ENCODE measurements around the gene TRIM47. TPM values are rescaled to one million over a fixed set of nuclear protein-coding genes. Genes with fewer than 3 reads are reported as not detected.
A peak's percentile ranks its signal among the peaks of the same experiment; 100 is the strongest.

The TRIM47 gene
- total RNA-seq, 1 experiment from 2014 or later, result 22.7 TPM

DNA sequence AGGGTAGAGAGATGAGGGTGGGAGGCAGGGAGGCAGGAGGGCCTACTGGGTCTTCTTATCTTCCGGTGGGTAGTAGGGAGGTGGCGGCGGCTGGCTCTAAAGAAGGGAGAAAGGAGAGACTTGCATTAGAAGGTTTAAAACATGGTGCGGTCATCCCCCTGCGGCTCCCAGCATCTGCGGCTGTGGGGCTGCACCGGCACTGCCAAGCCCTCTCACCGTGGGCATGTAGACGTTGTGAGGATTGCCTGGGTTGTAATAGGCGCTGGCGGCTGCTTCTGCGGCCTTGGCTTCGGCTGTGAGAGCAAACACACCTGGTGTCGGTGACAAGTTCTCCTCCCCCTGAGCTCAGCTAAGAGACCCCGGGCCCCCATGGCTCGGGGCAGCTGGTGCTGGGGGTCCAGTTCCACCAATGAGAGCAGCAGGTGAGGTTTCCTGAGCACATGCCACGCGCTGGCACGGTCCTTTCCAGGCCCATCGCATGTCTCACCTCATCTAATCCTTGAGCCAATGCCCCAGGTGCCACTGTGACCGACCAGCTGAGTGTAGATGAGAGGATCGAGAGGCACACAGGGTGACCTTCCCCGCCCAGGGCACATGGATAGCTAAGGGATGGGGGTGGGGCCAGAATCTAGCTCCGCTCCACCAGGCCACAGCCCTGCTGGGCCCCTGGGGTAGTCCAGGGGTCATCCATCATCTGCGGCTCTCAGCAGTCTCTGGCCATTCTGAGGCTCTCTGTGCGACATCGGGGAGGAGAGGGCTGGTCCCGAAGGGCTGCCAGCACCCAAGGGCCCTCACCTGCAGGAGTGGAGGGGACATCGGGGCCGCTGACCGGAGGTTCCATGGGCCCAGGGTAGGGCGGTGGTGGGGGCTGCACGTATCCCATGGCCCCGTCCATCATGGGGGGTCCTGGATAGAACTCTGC is 31.4 kb downstream of the TRIM47 start:
- DNase-seq (ENCODE audit: low read depth), result no peak

DNA sequence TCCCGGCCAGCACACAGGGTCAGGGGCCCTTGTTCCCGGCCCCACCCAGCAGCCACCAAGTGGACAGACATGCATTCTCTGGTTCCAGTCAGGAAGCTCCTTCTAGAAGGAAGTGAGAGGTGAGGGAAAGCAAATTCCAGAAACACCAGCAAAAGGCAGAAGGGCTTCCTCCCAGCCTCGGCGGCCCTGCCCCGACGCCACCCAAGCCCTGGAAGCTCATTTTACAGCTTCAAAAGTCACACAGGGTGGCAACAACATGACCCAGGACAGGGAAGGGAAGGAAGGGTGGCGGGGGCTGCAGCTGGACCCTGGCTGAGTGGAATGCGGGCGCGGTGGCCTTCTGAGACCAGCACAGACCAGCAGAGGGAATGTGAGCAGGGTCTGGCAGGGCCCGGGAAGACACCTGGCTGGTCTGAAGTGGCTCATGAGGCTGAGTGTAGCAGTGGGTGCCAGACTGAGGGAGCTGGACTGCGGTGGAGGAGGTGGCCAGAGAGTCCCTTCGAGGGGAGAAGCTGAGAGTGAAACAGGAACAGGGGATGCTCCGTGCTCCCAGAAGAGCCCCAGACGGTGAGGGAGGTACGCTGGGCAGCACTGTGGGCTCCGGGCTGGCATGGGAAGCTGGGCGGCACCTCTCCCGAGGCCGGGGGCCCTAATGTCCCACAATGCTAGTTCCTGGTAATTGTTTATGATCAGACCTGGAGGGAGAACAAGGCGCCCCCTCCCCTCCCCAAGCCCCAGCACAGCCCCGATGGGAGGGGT is 32.3 kb downstream of the TRIM47 start:
- no peak for DNase-seq (ENCODE audit: low read depth)

DNA sequence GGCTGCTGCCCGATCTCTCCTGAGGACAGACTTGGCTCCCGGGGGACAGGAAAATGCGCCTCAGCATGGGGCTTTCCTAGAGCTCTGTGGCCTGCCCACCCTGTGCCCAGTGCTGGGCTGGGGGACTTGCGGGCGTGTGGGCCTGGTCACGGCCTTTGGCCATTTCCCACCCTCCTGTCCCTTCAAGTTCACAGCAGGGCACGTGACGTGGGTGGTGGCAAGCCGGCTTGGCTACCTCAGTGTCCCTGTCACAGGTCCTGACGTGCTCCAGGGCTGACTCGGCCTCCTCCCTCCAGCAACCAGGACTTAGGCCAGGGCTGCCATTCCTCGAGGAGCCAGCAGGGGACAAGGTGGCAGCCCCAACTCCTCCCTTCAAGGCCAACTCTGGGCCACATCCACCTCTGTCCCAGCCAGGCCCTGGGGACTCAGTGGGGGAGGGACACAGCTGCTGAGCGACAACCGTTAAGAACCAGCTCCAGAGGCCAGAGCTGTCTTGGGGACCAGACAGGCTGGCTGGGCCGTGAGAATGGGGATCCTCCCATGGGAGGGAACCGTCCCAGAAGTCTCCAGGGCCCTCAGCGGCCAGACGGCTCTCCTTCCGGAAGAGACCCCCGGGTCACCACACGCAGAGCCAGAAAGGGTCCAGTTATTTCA is 33.2 kb downstream of the TRIM47 start:
- peak; percentile 65 for DNase-seq (ENCODE audit: low read depth)

DNA sequence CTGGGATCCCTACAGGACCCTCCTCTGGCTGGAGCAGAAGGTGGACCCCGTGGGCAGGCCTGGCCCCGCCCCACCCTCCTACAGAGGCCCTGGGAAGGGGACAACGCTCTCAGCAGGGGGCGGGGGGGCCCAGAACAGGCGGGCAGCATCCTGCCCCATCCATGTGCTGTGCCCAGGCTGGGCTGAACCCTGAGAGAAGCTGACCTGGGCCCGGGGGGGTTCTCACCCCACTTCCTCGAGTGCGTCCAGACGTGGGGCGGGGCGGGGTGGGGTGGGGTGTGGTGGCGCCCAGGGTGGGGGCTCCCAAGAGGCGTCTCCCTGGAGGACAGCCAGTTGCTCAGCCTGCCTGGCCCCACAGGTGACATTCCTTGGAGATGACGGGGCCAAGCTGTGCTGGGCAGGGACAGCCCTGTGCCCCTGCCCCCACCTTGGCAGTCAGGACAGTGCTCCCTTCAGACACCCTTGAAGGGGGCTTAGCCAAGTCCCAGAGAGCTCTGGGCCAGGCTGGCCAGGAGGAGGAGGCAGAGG is 33.8 kb downstream of the TRIM47 start:
- no peak for DNase-seq (ENCODE audit: low read depth)

DNA sequence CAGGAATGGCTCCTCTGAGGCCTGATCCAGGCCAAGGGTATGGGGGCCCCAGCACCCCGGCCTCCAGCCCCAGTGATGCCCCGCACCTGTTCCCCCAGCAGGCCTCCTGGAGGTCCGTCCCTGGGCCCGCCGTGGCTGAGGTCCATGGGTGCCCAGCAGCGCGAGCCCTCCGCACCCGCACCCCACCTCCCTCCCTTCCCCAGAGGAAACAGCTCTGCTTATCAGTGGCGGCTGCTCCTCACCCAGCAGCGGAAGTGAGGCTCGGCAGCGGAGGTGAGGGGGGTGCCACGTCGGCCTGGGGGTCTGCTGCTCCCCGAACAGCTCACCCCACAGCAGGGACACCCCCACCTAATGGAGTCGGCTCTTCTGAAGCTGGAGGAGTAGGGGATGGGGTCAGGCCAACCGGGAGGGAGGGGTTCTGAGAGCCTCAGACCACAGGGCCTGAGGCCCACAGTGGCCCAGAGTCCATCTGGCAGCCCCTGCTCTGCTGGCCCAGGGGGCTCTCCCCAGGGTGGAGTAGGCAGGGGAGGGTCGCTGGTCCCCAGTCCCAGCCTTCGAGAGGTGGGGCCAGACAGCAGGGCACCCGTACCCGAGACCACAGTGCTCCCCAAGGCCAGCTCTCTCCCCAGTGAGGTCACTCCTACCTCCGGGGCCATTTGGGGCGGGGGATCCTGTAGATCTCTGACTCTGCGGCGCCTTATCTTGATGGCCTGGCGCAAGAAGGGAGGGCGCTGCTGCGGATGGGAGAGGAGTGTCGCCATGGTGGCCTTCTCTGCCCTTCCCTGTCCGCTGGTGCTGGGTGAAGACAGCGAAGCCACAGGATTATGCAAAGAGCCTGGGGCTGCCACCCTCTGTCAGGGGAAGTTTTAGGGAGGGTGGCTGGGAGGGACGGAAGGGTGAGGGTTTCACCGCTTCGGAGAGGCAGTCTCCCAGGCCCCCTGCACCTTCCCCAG is 34.5 kb downstream of the TRIM47 start, which contains the start of gene UNC13D:
Gene UNC13D (minus strand): TSS at position 828 of the 953 bp plus-strand sequence. CDS start 67 bp downstream, at position 761.
- no peak for DNase-seq (ENCODE audit: low read depth)

DNA sequence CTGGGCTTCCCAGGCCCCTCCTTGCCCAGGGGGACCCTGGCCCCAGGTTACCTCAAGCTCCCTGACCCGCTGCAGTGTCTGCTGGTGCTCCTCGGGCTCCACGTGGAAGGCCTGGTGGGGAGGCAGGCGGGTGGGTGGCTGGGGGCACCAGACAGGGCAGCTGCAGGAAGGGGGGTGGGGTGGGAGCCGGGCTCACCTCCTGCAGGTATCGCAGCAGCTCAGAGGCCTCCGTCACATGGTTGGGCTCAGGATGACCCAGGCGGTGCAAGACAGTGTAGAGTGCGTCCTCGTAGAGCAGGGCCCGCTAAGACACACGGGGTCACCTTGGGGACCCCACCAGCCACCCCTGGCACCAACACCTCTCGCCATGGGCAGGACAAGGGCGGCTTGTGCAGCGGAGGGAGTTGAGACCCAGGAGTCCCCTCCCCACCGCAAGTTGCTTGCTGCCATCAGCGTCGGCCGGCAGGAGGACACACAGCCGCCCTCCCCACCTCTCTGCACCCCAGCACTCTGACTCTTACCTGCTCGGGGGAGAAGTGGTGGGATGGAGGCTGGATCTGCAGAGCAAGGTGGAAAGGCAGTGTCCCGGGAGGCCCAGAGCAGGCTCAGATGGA is 35.3 kb downstream of the TRIM47 start:
- no peak for DNase-seq (ENCODE audit: low read depth)

DNA sequence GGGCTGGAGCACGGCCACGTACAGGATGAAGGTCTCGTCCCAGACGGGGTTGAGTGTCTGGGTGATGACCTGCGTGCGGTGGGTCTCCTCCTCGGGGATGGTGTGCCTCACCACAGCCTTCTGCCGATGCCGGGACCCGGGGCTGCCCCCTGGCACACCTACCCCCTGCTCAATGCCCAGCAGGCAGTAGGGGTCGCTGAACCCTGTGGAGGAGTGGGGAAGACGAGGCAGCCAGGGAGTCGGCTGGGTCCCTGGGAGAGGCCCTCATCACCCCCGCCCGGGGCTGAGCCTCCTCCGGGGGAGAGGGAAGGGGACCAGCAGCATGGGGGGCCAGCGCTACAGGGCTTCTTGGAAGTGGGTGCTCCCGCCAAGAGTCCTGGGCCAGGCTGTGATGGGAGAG is 36.0 kb downstream of the TRIM47 start:
- no peak for DNase-seq (ENCODE audit: low read depth)

DNA sequence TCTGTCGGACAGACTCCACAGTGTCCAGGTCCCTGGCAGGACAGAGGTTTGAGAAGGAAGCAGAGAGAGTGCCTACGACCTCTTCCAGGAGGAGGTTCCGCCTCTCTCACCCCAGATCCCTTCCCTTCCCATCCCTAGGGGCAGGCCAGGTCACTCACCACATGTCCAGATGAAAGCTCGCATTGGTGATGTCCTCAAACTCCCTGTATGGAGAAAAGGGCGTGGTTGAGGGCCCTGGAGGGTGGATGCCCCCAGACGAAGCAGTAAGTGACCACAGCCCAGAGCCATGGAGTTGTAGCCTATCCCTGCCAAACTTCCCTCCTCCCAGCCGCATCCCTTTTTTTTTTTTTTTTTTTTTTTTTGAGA is 37.6 kb downstream of the TRIM47 start:
- DNase-seq (ENCODE audit: low read depth), result no peak

DNA sequence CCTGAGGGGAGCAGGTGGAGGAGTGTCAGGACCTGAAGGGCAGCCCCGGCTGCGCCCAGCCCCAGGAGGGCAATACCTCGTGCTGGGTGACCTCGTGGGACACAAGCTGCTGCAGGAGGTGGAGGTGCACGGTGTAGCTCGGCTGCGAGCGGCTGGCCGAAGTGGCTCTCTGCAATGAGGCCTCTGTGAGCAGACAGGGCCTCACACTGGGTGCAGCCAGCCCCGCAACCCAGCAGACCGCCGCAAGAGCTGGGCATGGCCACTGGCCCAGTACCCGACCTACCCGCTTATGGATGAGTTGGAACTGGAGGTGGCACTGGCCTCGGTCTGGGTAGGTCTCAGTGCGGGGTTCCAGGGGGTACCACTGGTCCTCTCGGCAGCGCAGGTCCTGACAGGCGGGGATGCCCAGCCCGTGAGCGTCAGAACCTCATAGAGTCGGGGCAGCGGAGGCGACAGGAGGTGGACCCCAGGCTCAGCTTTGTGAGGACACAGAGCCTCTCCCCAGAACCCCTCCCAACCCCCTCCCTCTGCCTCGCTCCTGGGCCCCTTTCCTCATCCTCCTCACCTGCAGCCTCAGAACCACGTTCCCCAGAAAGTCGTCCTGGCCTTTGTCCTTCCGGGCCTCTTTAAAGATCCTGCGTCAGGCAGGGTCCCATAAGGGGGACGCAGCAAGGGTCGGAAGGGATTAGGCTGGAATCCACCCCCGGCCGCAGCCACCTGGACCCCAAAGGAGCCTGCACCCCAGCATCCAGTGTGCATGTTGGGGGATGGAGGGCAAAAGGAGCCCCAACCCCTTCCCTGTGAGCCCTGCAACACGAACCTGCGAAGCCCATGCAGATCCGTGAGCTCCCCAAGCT is 38.2 kb downstream of the TRIM47 start:
- no peak for DNase-seq (ENCODE audit: low read depth)

DNA sequence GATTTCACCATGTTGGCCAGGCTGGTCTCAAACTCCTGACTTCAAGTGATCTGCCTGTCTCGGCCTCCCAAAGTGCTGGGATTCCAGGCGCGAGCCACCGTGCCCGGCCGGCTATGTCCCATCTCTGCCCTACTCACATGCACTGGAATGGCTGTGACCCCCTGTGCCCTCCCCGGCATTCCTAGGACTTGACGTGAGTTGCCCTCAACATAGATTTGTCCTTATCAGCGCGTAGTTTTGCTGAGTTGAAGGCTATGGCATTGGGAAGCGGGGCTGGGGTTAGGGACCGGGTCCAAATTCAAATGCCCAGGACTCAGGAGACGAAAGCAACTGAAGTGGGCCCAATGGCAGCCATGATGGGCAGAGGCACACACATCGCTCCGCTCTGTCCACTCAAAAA is 40.0 kb downstream of the TRIM47 start:
- DNase-seq (ENCODE audit: low read depth), result no peak

DNA sequence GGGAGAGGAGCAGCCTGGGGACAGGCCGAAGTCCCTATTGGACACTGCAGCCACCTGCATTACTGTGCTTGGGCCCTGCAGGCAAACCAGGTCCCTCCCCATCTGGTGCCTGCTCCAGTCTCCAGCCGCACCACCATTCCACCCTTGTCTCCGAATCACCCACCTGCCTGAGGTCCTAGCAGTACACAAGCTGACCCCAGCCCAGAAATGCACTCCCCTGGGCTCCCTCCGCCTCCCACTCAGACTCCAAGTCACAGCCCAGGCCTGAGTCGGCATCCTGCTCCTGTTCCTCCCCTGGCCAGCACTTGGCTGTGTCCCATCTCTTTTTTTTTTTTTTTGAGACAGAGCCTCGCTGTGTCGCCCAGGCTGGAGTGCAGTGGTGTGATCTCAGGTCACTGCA is 40.5 kb downstream of the TRIM47 start:
- no peak for DNase-seq (ENCODE audit: low read depth)

DNA sequence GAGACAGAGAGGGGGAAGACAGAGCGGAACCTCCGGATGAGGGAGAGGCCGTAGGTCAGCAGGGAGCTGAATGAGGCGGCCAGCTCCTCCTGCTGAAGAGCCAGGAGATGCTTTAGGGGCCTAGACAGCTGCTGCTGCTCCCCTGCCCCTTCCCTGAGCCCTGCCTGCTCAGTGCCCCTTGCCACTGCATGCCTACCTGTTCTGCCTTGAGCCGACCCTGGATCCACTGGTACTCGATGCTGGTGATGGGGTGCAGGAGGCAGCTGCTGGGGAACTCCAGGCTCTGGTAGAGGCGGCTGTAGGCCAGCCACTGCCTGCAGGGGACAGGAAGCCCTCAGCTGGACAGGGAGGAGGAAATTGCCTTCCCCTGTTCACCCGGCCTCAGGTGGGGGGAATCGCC is 41.8 kb downstream of the TRIM47 start:
- DNase-seq (ENCODE audit: low read depth), result no peak

DNA sequence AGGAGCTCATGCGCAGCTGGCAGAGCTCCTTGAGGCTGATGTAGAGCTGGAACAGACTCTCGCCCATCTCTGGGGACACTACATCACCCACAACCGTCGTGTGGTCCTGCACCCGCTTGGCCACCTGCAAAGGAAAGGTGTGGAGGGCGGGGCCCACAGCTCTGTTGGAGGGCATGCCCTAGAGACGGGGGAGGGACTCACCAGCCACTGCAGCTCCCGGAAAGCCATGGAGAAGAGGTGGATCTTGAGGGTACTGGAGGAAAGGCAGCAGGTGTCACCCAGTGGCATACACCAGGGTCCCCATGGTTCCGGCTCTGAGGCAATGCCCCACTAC is 42.8 kb downstream of the TRIM47 start:
- DNase-seq (ENCODE audit: low read depth), result no peak

DNA sequence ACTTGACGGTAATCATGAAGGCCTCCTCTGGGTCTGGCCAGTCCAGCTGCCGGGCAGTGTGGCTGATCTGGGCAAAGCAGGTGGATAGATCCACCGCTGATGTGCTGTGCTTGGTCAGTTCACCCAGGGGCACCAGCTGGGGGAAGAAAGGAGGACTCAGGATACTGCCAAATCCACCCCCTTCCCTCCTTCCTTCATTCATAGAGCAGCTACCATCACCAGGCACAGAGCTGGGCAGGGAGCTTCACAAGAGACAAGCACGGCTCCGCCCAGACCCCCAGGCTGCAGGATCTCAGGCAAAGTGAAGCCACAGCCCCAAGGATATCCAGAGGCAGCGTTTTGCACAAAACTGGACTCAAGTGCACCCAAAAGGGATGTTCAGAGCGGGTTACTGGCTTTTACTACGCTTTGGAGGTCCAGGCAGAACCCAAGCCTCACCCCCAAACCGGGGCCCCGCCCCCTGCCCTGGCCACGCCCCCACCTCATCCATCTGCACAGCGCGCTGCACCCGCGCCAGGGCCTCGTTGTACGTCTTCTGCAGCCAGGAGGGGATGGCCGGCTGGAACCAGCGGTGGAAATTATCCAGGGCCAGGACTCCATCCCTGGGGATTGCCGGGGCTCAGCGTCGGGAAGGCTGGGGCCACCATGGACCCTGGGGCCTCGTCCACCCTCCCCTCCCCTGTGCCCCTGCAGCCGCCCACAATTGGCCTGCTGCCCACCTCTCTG is 43.3 kb downstream of the TRIM47 start:
- no peak for DNase-seq (ENCODE audit: low read depth)

DNA sequence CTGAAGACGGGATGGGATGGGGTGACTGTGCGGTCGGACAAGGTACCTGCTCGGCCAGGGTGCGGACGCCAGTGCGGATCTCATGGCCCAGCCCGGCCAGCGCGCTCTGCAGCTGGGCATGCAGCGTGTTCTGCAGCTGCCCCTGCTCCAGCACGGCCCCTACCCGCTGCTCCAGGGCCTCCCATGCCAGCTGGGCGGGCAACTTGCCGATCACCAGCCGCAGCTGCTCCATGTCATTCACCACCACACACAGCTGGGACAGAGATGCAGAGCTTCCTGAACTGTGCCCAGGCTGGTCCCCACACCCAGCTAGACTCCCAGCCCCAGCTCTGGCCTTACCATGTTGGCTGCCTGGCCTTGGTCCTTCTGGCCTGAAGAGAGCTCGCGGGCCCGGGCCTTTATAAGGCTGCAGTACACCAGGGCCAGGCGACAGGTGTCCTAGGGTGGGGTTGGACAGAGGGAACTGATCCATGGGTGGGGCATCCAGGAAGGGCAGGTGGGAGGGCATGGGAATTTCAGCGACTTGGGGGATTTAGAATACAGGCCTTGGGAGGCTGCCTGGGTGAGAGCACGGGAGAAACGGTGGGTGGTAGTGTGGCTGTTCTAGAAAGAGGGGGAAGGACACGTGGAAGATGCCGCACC is 44.0 kb downstream of the TRIM47 start:
- DNase-seq (ENCODE audit: low read depth), result no peak

DNA sequence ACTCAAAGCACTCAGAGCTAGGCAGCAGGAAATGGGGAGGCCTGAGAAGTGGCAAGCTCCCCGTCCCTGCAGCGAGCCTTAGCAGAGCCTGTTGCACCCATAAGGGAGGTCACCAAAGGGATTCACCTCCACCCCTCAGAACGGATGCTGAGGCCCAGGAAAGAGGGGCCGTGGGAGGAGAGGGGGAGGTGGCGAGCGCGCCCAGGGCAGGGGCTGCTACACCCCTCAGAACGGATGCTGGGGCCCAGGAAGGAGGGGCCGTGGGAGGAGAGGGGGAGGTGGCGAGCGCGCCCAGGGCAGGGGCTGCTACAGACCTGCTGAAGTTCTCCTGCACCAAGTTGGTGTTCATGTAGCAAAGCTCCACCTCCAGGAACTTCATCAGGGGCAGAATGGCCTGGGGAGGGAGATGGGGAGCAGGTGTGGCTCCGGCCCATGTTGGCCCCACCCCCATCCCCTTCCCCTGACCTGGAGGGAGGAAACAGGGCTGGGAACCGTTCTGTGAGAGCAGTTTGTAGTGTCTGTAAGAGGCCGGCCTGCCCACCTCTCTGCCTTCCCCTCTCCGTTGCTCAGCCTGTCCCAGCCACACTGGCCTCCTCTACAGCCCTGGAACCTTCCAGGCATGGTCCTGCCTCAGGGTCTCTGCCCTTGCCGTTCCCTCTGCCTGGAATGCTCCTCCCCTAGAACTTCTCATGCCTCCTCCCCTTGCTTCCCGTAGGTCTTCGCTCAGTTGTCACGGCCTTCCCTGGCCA is 45.6 kb downstream of the TRIM47 start:
- no peak for DNase-seq (ENCODE audit: low read depth)

DNA sequence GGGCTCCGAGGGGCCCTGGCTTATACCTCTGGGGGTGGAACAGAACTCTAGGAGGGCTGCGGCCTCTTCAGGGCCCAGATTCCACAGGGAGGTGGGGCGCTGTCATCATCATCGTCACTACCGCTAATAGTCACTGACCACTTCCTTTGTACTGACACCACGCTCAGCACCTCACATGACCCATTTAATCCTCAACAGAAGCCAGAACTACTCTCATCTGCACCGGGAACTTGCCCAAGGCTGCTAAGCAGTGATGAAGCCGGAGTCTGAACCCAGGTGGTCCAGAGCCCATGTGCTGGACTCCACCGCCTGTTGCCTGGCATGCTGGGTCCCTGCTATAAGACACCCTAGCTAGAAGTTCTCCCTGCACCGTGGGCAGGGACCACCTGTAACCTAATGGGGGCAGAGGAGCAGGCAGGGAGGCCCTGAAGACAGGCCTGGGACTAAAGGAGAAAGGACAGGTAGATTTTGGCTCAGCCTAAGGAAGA is 46.2 kb downstream of the TRIM47 start:
- peak; percentile 94 for DNase-seq (ENCODE audit: low read depth)

Data from HT1080 (cell line).